Measurements from ENCODE around the gene FRRS1.

DNA sequence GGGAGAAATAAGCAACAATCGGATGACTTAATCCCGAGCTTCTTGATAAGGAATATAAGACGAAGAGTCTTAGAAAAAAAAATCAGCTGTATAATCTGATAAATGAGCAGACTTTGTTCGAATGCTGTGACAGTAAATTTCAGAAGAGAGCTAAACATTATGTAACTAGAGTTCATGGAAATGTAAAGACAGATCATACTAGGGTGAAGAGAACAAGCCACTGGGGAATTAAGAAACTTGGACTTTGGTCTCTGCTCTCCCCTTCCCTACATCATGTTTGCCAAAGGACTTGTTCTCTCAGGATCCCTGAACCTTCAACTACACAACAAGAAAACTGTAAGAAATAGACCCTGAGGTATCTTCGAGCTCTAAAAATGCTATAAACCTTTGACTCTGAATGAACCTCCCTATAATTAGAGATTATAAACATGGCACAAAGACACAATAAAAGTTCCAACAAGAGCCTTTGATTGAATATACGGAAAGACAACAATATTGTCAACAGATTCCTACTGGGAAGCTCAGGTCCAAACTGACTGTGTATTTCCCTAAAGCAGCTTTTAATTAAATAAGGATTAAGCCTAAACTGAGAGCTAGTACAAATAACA lies 27.5 kb downstream of the FRRS1 start:
- TF ChIP-seq, protein P1, sequence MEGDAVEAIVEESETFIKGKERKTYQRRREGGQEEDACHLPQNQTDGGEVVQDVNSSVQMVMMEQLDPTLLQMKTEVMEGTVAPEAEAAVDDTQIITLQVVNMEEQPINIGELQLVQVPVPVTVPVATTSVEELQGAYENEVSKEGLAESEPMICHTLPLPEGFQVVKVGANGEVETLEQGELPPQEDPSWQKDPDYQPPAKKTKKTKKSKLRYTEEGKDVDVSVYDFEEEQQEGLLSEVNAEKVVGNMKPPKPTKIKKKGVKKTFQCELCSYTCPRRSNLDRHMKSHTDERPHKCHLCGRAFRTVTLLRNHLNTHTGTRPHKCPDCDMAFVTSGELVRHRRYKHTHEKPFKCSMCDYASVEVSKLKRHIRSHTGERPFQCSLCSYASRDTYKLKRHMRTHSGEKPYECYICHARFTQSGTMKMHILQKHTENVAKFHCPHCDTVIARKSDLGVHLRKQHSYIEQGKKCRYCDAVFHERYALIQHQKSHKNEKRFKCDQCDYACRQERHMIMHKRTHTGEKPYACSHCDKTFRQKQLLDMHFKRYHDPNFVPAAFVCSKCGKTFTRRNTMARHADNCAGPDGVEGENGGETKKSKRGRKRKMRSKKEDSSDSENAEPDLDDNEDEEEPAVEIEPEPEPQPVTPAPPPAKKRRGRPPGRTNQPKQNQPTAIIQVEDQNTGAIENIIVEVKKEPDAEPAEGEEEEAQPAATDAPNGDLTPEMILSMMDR (IDR thresholded peaks at IDR 0.05): no peak
- TF ChIP-seq POLR2A (IDR thresholded peaks at IDR 0.05) (no peak), EP300 (IDR thresholded peaks at IDR 0.05) (no peak)
